ENCODE data around the gene RBMS3.
"Not testable (repeated sequence)": the region's sequence is repeated elsewhere in the genome, so short reads cannot be mapped to it uniquely, and the experiment has no call there.

RBMS3 gene

GRCh38 chr3:29339016-29339833 lies 58.4 kb downstream of the RBMS3 start:
- DNase-seq (ENCODE audit: low spot score) = no peak

- DNase-seq (ENCODE audit: low spot score) = no peak
Observed at GRCh38 chr3:29344154-29344553, 63.3 kb downstream of the RBMS3 start.

GRCh38 chr3:29344935-29345334 lies 64.1 kb downstream of the RBMS3 start:
- DNase-seq (ENCODE audit: low spot score) = no peak

DNA sequence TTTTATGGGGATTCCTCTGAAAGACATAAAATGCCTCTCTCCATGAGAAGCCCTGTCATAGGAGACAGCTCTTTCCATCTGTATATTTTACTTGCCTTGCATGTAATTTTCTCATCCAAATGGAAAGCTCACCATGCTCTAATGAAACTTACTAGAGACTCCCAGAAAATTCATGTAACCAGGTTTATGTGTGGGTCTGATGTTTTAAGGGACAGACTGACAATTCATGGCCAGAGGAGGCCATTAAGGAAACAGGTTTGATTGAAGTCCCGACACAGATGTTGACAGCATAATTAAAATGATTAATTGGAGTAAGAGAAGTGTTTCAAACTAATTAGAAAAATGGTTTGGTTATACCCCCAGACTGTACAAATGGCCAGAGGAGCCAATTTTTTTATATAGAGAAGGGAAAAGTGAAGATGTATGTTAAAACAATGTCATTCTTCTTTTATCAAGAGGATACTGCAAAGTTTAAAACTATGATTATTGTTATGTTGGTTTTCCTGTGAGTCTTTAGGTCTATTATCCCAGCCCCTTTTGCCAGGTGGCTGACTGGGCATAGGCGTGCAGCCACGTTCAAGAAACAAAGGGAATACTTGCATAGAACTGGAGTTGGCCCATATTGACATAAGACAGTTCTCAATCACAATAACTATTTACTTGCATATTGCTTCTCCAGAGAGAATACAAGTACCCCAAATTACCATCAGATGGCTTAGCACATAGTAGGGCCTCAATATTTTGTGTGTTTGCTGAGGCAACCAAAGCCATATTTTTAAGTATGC lies 64.8 kb downstream of the RBMS3 start:
- no peak for DNase-seq (ENCODE audit: low spot score)

DNA sequence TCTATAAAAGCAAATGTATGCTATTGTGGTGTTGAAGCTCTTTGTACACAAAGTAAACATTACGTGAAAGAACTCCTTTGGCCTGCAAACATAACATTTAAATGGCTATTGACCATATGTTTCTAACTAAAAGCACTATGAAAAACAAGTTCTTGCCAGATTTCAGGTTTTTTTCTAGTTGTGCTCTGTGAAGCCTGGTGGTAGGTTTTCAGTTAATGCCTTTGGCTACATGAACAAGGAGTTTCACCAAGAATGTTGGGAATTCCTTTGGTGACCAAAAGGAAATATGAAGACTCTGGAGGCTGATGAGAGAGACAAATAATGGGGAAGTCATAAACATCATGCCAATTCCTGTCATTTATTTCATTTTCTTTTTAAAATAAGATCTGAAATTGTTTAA lies 66.0 kb downstream of the RBMS3 start:
- no peak for DNase-seq (ENCODE audit: low spot score)

GRCh38 chr3:29347412-29347811 lies 66.5 kb downstream of the RBMS3 start:
- no peak for DNase-seq (ENCODE audit: low spot score)

GRCh38 chr3:29348316-29348715 lies 67.4 kb downstream of the RBMS3 start:
- DNase-seq (ENCODE audit: low spot score) = no peak

DNA sequence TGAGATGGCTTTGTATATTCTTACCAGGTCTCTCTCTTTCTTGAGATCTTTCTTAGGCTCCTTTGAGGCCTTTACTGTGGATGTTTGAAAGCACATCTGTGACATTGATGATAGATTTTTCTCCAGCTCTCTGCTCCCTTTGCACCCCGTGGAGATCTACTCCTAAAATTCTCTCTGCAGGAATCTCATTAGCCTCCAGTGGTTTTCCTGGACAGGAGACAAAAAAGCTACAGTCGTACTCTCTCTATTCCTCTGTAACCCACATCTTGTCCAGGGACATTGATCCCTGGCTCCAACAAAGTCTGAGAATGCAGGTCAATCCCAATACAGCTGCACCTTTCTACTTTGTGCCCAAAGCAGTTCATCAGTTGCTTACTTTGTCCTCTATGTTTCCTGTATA lies 68.2 kb downstream of the RBMS3 start:
- no peak for DNase-seq (ENCODE audit: low spot score)

DNA sequence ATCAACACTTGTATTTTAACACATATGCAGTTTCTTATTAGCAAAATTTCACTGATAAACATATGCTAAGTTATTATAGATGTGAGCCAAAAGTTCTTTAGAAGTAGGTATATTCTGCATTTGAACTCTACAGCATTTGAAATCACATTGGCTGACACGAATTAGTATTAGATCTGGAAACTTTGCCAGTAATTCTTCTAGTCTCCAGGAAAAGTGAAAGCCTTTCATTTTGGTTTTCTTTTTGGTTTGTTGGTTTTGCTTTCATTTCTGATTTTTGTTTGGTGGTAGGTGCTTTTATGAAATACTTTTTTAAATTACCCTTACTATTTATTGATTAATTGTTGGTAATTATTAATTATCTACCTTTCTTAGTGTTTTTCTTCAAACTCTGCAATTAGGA lies 72.9 kb downstream of the RBMS3 start:
- no peak for DNase-seq (ENCODE audit: low spot score)

GRCh38 chr3:29354894-29355293 lies 74.0 kb downstream of the RBMS3 start:
- no peak for DNase-seq (ENCODE audit: low spot score)

GRCh38 chr3:29356062-29356461 lies 75.2 kb downstream of the RBMS3 start:
- DNase-seq (ENCODE audit: low spot score) = no peak

DNA sequence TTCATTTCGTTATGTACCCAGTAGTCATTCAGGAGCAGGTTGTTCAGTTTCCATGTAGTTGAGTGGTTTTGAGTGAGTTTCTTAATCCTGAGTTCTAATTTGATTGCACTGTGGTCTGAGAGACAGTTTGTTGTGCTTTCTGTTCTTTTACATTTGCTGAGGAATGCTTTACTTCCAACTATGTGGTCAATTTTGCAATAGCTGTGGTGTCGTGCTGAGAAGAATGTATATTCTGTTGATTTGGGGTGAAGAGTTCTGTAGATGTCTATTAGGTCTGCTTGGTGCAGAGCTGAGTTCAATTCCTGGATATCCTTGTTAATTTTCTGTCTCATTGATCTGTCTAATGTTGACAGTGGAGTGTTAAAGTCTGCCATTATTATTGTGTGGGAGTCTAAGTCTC lies 79.4 kb downstream of the RBMS3 start:
- DNase-seq (ENCODE audit: low spot score) = not testable (repeated sequence)

GRCh38 chr3:29363110-29363509 lies 82.2 kb downstream of the RBMS3 start:
- no peak for DNase-seq (ENCODE audit: low spot score)

- DNase-seq (ENCODE audit: low spot score) = no peak
Observed at GRCh38 chr3:29370021-29370420, 89.2 kb downstream of the RBMS3 start.

DNA sequence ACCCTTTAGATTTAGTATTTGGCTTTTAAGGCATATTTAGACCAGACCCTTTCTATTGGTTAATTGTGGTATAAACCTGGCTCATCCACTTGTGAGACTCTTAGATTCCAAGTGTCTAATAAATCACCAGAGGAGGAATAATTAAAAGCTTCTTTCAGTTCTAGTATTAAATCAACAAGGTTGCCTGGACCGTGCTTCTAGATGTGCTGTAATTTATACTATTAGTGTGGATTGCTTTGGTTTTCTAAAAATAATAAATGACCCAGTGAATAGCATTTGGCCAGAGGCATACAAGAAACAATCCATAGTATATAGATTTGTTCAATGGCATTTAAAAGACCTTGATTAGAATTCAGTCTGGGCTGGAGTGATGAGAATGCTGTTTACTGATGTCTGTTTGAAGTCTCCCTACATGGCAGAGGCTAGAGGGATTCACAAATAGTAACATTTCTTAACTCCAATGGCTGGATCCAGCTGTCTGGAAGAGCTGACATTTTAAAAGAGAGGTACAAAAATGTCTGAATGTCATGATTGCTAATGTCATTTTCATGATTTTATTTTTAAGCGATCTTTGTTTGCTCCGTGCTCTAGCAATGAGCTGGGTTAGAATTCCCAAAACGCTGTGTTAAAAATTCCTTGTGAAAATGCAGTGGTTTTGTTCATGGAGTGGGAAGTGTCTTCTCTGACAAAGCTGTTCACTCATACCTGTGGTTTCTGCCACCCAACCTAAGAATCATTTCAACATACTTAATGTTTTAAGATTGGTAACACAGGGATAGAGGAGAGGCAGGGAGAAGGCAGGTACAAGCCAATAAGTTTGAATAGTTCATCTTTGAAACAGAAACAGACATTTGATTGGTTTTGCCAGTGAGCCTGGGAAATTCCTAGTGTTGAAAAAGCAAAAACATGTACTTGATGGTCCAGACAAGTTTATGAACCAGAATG lies 89.9 kb downstream of the RBMS3 start:
- DNase-seq (ENCODE audit: low spot score) = no peak

GRCh38 chr3:29373131-29373680 lies 92.3 kb downstream of the RBMS3 start:
- DNase-seq (ENCODE audit: low spot score) = no peak

DNA sequence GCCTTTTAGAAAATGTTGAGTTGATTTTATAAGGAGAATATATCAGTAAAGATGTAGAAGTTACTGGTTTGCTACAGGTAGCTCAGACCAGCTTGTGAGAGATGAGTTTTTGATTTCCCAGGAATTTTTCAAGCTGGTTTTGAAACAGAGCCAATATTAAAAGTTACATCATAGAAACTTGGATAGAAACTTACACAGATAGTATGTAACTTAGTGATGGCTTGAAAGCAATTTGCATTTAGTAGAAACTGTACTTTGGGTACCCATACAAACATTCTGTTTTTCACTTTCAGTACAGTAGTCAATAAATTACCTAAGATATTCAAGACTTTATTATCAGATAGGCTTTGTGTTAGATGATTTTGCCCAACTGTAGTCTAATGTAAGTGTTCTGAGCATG lies 93.4 kb downstream of the RBMS3 start:
- no peak for DNase-seq (ENCODE audit: low spot score)

DNA sequence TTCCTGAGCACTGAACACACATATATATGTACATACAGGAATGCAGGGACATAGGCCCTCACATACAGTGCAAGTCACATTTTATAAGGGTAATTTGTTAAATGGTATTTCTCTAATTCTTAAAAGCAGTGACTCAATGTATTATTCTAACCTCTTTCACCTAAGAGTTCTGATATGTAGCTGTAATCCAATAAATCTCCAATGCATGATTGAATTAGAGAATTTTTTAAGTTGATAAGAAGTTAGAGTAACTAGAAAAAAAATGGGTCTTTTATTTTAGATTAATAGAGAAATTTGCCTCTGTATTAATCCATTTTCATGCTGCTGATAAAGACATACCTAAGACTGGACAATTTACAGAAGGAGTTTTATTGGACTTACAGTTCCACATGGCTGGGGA lies 98.2 kb downstream of the RBMS3 start:
- DNase-seq (ENCODE audit: low spot score) = no peak

- no peak for DNase-seq (ENCODE audit: low spot score)
Observed at GRCh38 chr3:29381595-29381994, 100.7 kb downstream of the RBMS3 start.

GRCh38 chr3:29382409-29382808 lies 101.5 kb downstream of the RBMS3 start:
- no peak for DNase-seq (ENCODE audit: low spot score)

GRCh38 chr3:29382845-29383244 lies 102.0 kb downstream of the RBMS3 start:
- DNase-seq (ENCODE audit: low spot score) = no peak

DNA sequence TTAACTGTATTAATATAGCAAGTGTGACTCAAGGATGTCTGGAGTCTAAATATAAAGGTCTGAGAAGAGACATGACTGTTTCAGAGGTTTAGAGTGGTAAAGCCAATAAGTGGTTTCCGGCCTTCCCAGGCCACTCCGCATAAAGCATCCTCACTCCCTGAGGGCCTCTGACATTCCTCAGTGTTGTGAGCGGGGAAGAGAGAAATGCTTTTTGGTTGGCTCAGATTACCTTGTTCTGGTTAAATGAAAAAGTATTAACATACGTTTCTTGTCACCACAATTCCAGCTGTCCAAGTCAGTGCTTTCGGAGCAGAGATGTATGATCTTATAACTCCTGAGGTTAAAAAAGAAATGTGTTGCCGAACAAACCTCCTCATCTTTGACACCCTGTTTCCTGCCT lies 103.8 kb downstream of the RBMS3 start:
- no peak for DNase-seq (ENCODE audit: low spot score)
